ENCODE data around the gene SUV39H2.
"Not testable (repeated sequence)": the region's sequence is repeated elsewhere in the genome, so short reads cannot be mapped to it uniquely, and the experiment has no call there.

Gene SUV39H2

GRCh38 chr10:14855453-14855852 is 23.2 kb upstream of the SUV39H2 start:
- no peak for DNase-seq (ENCODE audit: low read depth)
- no peak for TF ChIP-seq CTCF (IDR thresholded peaks at IDR 0.05; ENCODE audit: control insufficient read depth, extremely low read depth, insufficient read depth)
- H3K4me3 ChIP-seq (ENCODE audit: low read depth, low read length), result no peak overlapping the region

- DNase-seq (ENCODE audit: low read depth), result no peak
- TF ChIP-seq CTCF (IDR thresholded peaks at IDR 0.05; ENCODE audit: control insufficient read depth, extremely low read depth, insufficient read depth), result no peak
- no peak overlapping the region for H3K4me3 ChIP-seq (ENCODE audit: low read depth, low read length)
Measured at GRCh38 chr10:14858338-14858960, 20.2 kb upstream of the SUV39H2 start.

GRCh38 chr10:14859043-14859442 is 19.6 kb upstream of the SUV39H2 start:
- H3K4me3 ChIP-seq (ENCODE audit: low read depth, low read length), result no peak overlapping the region

GRCh38 chr10:14859775-14860174 is 18.9 kb upstream of the SUV39H2 start:
- no peak overlapping the region for H3K4me3 ChIP-seq (ENCODE audit: low read depth, low read length)
- peak; percentile 63 for DNase-seq (ENCODE audit: low read depth)
- no peak for TF ChIP-seq CTCF (IDR thresholded peaks at IDR 0.05; ENCODE audit: control insufficient read depth, extremely low read depth, insufficient read depth)

More at GRCh38 chr10:14859043-14859442, 19.6 kb upstream of the SUV39H2 start:
- no peak for TF ChIP-seq CTCF (IDR thresholded peaks at IDR 0.05; ENCODE audit: control insufficient read depth, extremely low read depth, insufficient read depth)
- DNase-seq (ENCODE audit: low read depth), result no peak

GRCh38 chr10:14860791-14861190 is 17.9 kb upstream of the SUV39H2 start:
- DNase-seq (ENCODE audit: low read depth), result no peak
- no peak overlapping the region for H3K4me3 ChIP-seq (ENCODE audit: low read depth, low read length)
- no peak for TF ChIP-seq CTCF (IDR thresholded peaks at IDR 0.05; ENCODE audit: control insufficient read depth, extremely low read depth, insufficient read depth)

GRCh38 chr10:14864466-14864865 is 14.2 kb upstream of the SUV39H2 start:
- H3K4me3 ChIP-seq (ENCODE audit: low read depth, low read length), result not testable (repeated sequence)

GRCh38 chr10:14864871-14865270 is 13.8 kb upstream of the SUV39H2 start:
- DNase-seq (ENCODE audit: low read depth); H3K4me3 ChIP-seq (ENCODE audit: low read depth, low read length): not testable (repeated sequence)

More at GRCh38 chr10:14864466-14864865, 14.2 kb upstream of the SUV39H2 start:
- DNase-seq (ENCODE audit: low read depth), result not testable (repeated sequence)

GRCh38 chr10:14873090-14873760 is 5.4 kb upstream of the SUV39H2 start:
- no peak for DNase-seq (ENCODE audit: low read depth)
- TF ChIP-seq CTCF (IDR thresholded peaks at IDR 0.05; ENCODE audit: control insufficient read depth, extremely low read depth, insufficient read depth), result no peak
- H3K4me3 ChIP-seq (ENCODE audit: low read depth, low read length), result no peak overlapping the region

All from LNCaP clone FGC (cell line).